HG03045 (cell line): ENCODE measurements around the gene HTRA2.
A peak's percentile ranks its signal among the peaks of the same experiment; 100 is the strongest.

Experiments
- ATAC-seq: cut with Tn5 transposase; IDR thresholded peaks from one replicate; pipeline ENCODE4 v1.9.1; 2021; ENCODE audit warnings: mild to moderate bottlenecking, moderate library complexity; ENCODE audit not compliant: unreplicated experiment

HTRA2 gene

DNA sequence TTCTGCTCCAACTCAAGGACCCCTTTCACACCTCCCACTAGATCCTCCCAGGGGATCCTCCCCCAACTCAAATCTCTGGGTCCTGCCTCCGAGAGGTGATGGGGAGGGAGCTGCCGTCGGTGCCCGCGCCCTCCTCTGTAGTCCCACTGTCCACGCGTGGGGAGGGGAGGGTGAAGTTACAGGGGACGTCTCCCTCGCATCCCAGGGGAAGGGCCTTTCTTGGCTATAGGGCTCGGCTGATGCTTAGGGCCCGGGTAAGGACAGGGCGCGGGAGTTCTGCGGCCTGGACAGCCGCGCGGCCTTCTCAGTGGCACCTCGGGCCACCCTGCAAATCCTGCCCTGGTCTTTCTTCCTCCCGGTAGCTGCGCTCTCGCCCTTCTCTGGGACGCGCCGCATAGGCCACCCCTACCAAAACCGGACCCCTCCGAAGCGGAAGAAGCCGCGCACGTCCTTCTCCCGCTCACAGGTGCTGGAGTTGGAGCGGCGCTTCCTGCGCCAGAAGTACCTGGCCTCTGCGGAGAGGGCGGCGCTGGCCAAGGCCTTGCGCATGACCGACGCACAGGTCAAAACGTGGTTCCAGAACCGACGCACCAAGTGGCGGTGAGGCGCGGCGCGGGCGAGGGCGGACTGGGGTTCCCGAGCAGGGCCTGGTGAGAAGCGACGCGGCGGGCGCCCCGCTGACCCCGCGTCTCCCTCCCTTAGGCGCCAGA, 14.3 kb upstream of the HTRA2 start:
- ATAC-seq, result no peak

DNA sequence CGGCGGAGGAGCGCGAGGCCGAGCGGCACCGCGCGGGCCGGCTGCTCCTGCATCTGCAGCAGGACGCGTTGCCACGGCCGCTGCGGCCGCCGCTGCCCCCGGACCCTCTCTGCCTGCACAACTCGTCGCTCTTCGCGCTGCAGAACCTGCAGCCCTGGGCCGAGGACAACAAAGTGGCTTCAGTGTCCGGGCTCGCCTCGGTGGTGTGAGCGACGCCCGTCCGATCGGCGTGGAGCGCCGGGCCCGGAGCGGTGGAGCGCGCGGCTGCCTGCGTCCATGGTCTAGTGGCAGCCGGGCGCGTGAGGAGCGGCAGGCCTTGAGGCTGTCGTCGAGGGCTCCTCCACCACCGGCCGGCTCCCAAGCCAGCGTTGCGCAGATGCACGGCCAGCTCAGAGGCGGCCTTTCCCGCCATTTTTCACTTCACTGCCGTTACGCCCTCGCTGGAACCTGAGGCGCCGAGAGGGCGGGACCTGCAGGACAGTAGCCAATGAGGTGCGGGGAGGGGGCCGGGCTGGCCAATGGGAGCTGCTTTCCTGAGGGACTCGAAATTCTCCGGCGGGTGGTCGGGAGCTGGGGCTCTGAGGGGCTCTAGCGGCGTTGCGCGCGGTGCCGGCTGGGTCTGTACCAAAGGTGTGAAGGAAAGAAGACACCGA, 13.6 kb upstream of the HTRA2 start:
- peak; percentile 45 for ATAC-seq

DNA sequence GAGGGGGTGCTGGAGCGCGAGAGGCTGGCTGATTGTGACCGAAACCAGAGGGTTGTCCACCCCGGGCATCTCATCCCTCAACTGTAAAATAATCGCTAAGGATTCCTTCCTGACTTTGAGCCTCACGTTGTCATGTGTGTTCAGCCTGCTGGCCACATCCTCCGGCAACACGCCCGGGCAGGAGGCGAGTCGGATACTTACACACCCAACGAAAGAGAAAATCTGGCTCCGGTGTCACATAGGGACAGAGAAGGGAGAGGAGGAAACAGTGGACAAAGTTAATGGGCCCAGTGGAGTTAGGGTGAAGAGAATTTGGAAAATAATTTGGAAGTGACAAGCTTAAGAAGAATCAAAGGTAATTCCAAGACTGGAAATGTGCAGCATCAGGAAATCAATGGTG, 13.1 kb upstream of the HTRA2 start:
- no peak for ATAC-seq

DNA sequence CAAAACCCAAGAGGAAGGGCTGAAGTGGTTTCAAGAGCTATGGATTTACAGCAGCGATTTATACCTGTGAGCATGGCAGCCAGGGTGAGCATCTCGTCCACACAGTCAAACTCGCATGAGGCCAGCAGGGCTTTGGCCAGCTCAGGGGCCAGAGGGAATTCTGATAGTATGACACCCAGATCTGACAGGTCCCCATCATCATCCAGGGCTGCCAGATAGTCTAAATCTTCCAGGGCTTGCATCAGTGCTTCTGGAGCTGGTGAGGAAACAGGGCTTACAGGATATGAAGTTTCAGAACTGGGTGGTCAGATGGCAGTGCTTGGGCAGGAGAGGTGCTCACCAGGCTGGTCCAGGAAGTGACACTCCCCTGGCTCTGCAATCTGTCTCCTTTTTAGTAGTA, 7.2 kb upstream of the HTRA2 start:
- ATAC-seq, result no peak

DNA sequence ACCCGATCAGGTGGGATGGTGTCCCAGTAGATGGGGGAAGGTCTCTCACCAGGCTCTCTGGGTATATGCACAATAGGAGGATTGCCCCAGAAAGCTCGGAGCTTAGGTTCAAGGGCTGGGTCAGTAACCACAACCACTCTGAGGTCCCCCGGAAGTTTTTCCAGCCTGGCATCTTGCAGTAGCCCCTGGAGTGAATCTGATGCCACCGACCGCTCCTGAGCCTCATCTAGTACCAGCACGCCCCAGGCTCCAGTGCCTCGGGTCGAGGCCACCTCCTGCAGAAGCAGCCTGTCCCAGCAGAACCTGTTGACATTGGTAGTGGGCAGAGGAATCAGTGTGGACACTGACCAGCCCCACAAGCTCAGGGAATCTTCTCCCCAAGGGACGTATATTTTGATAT, 5.7 kb upstream of the HTRA2 start:
- ATAC-seq, result no peak

DNA sequence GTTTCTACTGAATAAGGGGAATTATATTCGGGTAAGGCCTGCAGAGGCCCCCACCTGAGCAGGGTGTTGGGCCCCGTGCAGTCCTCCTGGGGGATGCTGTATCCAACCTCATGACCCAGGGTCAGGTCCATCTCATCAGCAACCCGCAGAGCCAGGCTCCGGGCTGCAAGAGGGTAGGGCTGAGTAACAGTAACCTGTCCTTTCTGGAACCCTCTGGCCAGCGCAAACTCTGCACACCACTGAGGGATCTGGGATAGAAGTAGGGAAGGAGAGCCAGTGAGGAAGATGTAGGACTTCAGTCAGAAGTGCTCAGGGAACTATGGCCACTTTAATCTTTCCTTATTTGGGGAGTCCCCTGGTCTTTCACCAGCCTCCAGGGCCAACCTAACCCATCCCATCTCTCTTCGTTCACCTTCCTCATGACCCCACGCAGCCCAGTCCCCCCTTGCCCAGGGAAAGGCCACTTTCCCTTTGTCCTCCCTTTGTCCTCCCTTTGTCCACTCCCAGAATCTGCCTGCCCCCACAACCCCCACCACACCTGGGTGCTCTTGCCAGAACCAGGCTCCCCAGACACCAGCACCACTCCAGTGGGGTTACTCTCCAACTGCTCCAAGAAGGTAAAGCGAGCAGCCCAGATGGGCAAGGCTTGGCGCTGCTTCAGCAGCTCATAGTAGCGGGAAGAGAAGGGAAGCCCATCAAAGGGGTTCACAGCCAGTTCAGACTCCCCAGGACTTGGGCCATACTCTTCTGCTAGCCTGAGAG, 4.6 kb upstream of the HTRA2 start:
- no peak for ATAC-seq

DNA sequence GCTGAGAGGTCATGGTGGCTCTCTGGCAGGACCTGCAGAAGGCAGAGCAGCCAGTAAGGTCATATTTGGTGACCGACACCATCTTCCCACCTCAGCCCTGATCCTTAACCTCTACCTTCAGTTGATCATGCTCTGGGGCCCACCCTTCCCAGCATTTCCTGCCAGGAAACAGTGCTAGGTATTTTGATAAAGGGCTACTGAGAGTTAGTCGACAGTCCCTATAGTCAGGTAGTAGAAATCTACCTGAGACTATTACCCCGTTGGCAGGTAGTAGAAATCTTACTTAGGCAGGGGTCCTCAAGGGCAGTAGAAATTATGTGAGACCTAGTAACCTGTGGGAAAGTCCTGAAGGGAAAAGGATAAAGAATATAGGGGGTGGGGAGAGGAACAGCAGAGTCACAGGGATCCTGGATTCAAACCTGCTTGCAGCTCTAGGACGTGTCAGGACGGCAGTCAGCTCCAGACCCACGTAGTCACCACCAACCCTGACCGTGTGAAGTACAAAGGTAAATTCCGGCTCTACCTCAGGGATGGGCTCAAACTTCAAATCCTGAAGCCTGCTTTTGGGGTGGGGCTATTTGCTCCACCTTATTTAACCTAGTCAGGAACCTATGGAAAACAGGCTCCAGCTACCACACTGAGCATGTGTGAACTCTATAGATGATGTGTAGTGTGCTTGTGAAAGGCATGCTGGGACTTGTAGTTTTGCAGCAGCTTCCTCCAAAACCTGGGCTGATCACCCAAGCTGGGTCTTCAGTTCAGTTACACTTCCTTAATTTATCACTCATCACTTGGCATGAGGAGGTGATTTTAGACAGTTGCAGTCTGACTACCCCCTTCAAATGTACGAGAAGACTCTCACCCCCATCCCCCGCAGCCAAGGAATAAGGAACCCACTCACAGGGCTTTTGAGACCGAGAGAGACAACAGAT, 3.8 kb upstream of the HTRA2 start, which contains the start of gene DQX1:
TSS of gene DQX1 (minus strand) at position 515 of the 932 bp plus-strand sequence. CDS start at position 13, 502 bp downstream.
- ATAC-seq, result no peak

DNA sequence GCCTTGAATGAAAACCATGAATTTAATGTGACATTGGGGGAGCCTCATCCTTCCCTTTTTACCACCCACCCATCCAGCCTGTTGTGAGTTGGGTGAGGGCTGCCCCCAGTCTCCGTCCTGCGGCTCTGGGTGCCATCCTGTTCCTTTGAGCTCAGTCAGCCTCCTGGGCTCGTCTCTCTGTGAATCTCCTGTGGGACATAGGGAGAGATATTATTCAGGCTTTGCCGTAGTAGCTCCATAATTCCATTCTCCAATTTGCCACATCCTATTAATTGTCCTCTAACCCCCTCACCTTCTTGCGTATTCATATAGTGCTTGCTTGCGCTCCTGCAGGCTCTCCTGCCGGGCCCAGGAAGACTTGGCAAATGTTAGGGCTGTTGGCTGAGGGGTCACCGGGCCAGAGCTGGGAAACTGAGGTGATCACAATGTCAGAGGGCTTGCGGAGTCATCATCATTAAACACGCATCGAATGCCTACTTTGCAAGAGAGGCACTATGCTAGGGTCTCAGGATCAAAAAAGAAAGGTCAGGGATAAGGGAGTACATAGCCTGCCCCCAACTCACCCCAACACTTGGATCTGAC, 3.0 kb upstream of the HTRA2 start:
- no peak for ATAC-seq

DNA sequence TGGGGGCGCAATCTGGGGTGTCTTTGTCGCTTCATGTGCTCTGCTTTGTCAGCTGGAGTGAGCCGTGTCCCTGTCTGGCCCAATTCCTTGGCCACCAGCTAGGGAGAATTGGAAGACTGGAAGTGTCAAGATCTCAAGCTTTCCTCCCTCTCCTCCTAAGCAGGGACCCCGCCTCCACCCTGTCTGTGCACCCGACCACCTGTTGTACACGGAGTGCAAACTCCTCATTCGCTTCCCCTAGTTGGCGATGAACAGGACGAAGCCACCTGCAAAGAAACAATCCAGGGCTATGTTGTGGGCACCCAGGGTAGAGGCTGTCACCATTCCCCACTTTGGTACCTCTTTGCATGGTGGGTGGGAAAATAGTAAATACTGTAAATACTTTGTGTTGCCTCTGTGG, 2.0 kb upstream of the HTRA2 start:
- ATAC-seq, result no peak

DNA sequence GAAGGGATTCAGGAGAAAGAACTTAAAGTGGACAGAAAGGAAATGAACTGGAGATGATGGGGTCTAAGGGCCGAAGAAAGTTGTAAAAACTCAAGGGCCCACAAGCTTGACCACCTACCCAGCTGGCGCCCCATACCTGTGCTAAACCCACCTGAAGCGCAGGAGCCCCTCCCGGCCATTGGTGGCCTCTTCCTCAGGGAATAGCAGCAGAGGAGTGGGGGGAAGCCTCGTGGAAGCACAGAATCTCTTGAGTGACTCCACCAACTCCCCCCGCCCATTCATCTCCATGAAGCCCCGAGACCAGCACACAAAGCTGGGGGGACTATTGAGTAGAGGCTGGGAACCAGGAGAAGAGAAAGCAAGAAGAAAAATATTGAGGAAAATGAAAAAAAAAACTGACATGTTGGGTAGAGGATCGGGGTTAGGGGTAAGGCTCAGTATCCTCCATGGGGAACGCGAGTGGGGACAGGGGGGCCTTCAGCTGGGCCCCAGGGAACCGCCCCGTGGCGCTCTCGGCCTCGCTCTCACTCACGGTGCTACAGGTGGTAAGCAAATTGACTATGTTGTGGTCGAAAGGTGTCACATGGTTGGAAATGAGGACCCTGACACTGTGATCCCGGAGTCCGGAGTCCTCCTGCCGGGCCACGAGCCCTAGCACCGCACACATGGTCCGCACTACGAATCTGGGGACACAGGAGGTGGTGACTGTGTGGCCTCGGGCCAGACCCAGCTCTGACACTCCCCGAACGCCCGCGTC, 955 bp upstream of the HTRA2 start:
- peak; percentile 13 for ATAC-seq

DNA sequence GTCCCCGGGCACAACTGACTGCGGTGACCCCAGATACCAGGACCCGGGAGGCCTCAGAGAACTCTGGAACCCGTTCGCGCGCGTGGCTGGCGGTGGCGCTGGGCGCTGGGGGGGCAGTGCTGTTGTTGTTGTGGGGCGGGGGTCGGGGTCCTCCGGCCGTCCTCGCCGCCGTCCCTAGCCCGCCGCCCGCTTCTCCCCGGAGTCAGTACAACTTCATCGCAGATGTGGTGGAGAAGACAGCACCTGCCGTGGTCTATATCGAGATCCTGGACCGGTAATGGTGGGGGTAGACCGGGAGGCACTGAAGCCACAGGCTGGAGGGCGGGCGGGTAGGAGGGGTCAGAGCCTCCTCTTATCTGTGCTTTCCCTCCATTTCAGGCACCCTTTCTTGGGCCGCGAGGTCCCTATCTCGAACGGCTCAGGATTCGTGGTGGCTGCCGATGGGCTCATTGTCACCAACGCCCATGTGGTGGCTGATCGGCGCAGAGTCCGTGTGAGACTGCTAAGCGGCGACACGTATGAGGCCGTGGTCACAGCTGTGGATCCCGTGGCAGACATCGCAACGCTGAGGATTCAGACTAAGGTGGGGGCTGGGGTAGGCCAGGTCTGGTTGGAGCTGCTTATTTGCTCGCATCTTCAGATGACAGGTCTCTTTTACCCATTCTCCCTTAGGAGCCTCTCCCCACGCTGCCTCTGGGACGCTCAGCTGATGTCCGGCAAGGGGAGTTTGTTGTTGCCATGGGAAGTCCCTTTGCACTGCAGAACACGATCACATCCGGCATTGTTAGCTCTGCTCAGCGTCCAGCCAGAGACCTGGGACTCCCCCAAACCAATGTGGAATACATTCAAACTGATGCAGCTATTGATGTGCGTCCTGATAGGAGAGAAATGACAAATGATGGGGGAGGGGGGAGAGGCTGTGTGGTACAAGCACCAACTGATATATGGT, 780 bp downstream of the HTRA2 start:
- ATAC-seq, result peak; percentile 21

DNA sequence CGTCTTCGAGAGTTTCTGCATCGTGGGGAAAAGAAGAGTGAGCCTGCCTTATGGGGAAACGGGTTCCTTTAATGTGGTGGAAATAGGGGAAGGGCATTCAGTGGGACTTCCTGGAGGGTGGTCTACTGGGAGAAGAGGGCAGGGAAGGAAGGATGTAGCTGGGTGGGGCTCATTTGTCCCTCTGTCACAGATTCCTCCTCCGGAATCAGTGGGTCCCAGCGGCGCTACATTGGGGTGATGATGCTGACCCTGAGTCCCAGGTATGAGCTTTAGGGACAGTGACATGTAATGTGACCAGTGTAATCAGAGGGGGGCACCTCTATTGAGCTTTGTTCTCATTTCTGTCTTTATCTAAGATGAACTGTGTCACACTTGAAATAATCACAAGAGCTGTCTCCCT, 1.9 kb downstream of the HTRA2 start:
- no peak for ATAC-seq

DNA sequence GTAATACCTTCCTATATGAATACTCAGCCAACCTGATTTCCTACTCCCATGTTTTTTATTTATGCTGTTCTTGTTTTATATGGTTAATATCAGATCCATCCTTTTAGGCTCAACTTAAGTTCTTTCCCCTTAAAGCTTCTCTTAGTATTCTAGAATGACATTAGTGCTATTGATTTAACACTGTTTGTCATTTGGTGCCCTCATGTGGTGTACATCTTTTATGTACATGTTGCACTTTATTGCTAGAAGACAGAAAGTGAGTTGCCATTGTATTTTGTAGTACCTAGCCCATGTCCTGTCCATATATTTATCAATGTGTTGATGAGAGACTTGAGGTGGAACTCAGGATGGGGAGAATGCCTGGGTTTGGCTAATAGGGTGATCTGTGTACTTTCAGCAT, 2.5 kb downstream of the HTRA2 start:
- ATAC-seq, result no peak

DNA sequence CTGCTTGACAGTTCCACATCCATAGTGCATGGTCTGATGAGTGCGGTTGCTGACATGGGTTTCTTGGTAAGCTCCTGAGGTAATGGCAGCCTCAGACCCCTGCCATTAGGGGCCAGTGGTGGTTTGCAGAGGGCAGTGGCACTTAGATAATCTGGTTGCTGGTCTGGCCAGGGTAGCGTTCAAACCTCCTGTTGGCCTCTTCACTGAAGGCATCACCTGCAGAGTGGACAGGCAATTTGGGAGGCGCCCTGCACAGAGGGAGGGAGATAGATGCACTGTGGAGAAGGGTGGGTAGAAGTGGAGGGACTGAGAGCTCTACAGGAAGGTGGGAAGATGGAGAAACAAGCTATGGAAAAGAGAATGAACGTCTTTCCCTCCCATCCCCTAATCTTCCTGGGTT, 3.7 kb downstream of the HTRA2 start:
- ATAC-seq, result no peak

DNA sequence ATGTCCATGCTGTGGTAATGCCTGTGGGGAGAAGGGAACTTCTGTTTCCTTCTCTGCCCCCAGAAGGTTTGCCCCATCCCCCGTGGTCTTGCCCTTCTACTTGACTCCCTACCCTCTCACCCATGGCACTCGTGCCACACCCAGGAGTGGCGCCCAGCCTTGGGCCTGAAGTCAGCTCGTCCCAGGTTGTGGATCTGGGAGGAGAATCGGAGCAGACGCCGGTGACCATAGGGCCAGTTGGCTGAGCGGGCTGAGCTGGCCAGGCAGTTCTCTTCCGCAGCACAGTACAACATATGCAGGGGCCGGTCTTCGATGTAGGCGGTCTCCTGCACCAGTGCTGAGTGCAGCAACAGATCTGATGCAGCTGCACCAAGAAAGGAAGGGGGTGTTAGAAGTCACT, 4.7 kb downstream of the HTRA2 start:
- ATAC-seq, result no peak

DNA sequence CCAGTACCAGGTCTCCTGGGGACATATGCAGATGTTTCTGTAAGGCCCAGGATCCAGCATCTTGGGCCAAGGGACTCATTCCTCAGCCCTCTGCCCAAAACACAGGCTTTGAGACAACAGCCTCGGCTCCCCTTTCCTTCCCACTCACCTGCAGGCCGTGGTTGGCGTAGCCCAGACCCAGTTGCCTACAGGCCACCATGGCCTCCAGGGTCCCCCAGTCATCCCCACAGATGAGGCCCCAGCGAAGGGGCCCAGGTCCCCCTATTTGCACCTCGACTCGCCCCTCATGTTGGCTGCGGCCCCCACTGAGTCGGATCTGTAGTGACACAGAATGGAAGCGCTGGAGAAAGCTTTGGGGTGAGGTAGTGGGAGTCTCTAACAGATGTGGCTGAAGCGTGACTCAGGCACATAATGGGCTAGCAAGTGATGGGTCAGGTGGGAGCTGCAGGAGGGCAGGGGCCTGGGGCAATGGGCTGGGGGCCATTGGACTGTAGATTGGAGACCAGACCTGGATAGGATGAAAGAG, 5.8 kb downstream of the HTRA2 start:
- no peak for ATAC-seq

DNA sequence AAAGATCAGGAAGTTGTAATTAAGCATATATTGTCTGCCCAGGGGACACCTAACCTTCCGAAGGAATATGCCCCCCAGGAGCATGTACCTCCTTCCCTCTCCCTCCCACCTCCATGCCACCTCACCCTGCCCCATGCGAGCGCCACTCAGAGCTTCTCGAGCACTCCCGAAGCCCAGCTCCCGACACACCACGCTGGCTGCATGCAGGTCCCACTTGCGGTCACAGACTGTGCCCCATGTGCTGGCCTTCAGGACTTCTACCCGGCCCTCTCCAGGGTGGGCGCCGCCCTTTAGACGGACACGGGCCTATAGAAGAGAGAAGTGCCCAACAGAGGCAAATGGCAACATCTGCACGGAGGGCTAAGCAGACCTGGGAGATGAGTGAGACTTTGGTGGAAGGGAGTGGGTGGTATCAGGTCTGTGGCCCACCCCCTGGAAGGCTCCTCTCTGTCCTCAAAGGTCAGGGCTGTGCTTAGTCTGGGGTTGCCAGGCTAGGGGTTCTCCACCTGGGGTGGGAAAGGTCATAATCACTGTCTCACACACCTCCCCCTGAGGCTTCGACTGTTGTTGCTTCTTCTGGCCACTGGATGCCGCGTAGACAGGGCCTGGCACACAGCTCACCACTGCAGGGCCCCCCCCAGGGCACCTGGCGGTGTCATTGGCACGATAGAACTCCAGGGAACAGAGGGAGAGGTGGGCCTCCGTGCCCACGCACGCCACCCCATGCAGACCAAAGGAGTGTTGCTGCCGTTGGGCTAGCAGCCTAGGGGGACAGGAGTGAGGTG, 6.6 kb downstream of the HTRA2 start:
- no peak for ATAC-seq

DNA sequence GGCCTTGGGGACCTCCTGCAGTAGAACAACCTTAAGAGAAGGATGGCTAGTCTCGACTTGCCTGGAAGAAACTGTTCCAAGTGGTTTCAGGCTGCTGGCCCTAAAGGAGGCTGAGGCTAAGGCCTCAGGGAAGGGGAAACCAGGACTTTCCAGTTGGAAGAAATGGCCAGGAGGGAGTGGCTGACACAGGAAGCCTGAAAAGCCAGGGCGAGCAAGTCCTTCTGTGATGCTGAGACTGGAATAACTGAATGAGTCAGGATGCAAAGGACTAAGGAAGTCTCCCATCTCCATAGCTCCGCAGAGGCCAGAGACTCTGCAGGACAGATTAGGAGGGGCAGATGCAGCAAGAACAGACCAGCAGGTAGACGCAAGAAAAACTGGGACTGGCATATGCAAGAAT, 7.4 kb downstream of the HTRA2 start:
- no peak for ATAC-seq
